DND-41 (cell line): ENCODE results near the gene BLTP3A.

ENCODE experiments used
- ATAC-seq: fragments of 200-7000 bp; cut with Tn5 transposase; 3 replicates; pipeline ENCODE4 v1.9.1; 2021; ENCODE audit warnings: low read depth; ENCODE audit not compliant: insufficient read depth
- DNase-seq: peaks from one replicate; pipeline ENCODE4 v3.0.0-alpha.2; 2020
- H2AFZ ChIP-seq: 2 replicates; pipeline ENCODE4 v1.6.0; 2012; ENCODE audit warnings: low read depth, low read length
- H3K27ac ChIP-seq: 2 replicates; pipeline ENCODE4 v1.5.1; 2012; ENCODE audit warnings: low read length, inconsistent platforms
- H3K27me3 ChIP-seq: fragments of 200-600 bp; sonication (generic); 2 replicates; pipeline ENCODE4 v1.6.0; 2012; ENCODE audit warnings: low read length, mild to moderate bottlenecking, inconsistent platforms; ENCODE audit not compliant: insufficient read depth, poor library complexity
- H3K36me3 ChIP-seq: 2 replicates; pipeline ENCODE4 v1.5.1; 2012; ENCODE audit warnings: low read length, inconsistent platforms; ENCODE audit not compliant: insufficient read depth
- H3K4me1 ChIP-seq: 2 replicates; pipeline ENCODE4 v1.5.1; 2012; ENCODE audit warnings: mild to moderate bottlenecking, low read length; ENCODE audit not compliant: insufficient read depth
- H3K4me2 ChIP-seq: 2 replicates; pipeline ENCODE4 v1.6.0; 2012; ENCODE audit warnings: mild to moderate bottlenecking, moderate library complexity, low read length, inconsistent platforms; ENCODE audit not compliant: insufficient read depth
- H3K4me3 ChIP-seq, 2 experiments: fragments of 200-600 bp in 1 of 2; shearing (Covaris generic) in 1 of 2; 2 replicates each; pipeline ENCODE4 v1.5.1; 2012 to 2016; ENCODE audit warnings: inconsistent platforms in 2 of 2, low read length in 2 of 2, mild to moderate bottlenecking in 2 of 2, low read depth in 1 of 2, moderate library complexity in 1 of 2
- H3K79me2 ChIP-seq: 2 replicates; pipeline ENCODE4 v1.6.0; 2012; ENCODE audit warnings: low read length, inconsistent platforms; ENCODE audit not compliant: insufficient read depth
- H3K9ac ChIP-seq: 2 replicates; pipeline ENCODE4 v1.6.0; 2012; ENCODE audit warnings: low read depth, mild to moderate bottlenecking, inconsistent platforms, low read length, moderate library complexity
- H3K9me3 ChIP-seq: 2 replicates; pipeline ENCODE4 v1.5.1; 2012; ENCODE audit warnings: low read length, moderate library complexity, mild to moderate bottlenecking, inconsistent platforms; ENCODE audit not compliant: insufficient read depth, severe bottlenecking
- H4K20me1 ChIP-seq: 2 replicates; pipeline ENCODE4 v1.6.0; 2012; ENCODE audit warnings: low read length; ENCODE audit not compliant: insufficient read depth
- EZH2 ChIP-seq: IDR thresholded peaks from 3 replicates; pipeline ENCODE4 v1.6.1; 2012; ENCODE audit warnings: borderline replicate concordance, low read depth, mild to moderate bottlenecking, moderate library complexity, low read length, inconsistent platforms; ENCODE audit not compliant: severe bottlenecking
- TF ChIP-seq, protein P1 (sequence below): IDR thresholded peaks from 2 replicates; pipeline ENCODE4 v1.5.1; 2012; ENCODE audit warnings: borderline replicate concordance, low read length, moderate library complexity, mild to moderate bottlenecking; ENCODE audit not compliant: poor library complexity, severe bottlenecking; ENCODE audit errors: extremely low read depth

Gene BLTP3A

GRCh38 chr6:34836451-34836850 is 44.6 kb downstream of the BLTP3A start:
- no peak overlapping the region for H3K4me3 ChIP-seq
- no peaks in the 10 kb centered on the region for H4K20me1 ChIP-seq
- no peak for ATAC-seq
- no peaks in the 10 kb centered on the region for H3K9me3 ChIP-seq
- H3K9ac ChIP-seq = no peak overlapping the region
- H3K4me1 ChIP-seq = no peaks in the 10 kb centered on the region
- H3K79me2 ChIP-seq = no peaks in the 10 kb centered on the region
- peaks cover 55% of the 10 kb centered on the region for H3K36me3 ChIP-seq
- no peak for TF ChIP-seq EZH2
- TF ChIP-seq, protein P1, sequence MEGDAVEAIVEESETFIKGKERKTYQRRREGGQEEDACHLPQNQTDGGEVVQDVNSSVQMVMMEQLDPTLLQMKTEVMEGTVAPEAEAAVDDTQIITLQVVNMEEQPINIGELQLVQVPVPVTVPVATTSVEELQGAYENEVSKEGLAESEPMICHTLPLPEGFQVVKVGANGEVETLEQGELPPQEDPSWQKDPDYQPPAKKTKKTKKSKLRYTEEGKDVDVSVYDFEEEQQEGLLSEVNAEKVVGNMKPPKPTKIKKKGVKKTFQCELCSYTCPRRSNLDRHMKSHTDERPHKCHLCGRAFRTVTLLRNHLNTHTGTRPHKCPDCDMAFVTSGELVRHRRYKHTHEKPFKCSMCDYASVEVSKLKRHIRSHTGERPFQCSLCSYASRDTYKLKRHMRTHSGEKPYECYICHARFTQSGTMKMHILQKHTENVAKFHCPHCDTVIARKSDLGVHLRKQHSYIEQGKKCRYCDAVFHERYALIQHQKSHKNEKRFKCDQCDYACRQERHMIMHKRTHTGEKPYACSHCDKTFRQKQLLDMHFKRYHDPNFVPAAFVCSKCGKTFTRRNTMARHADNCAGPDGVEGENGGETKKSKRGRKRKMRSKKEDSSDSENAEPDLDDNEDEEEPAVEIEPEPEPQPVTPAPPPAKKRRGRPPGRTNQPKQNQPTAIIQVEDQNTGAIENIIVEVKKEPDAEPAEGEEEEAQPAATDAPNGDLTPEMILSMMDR = no peak
- no peak overlapping the region for H3K4me2 ChIP-seq
- H3K27ac ChIP-seq = no peak overlapping the region
- no peak for DNase-seq
- no peak overlapping the region for H2AFZ ChIP-seq
- no peaks in the 10 kb centered on the region for H3K27me3 ChIP-seq

DNA sequence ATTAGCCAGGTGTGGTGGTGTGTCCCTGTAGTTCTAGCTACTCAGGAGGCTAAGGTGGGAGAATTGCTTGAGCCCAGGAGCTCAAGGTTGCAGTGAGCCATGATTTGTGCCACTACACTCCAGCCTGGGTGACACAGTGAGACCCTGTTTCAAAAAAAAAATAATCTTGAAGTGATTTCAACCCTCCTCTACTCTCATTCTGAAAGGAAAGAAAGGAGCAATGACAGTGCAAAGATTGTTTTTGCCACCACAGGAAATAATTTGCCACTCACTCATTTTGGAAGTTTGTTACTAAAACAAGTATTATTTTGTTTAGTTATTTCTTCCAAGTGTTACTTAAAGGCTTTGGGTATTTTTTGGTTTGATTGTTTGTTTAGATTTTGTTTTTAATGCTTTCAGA is 45.6 kb downstream of the BLTP3A start:
- peaks cover 59% of the 10 kb centered on the region for H3K36me3 ChIP-seq
- H3K27ac ChIP-seq = no peak overlapping the region
- no peaks in the 10 kb centered on the region for H3K4me1 ChIP-seq
- H3K4me3 ChIP-seq = no peak overlapping the region
- H3K9me3 ChIP-seq = no peaks in the 10 kb centered on the region
- no peaks in the 10 kb centered on the region for H3K79me2 ChIP-seq
- H3K9ac ChIP-seq = no peak overlapping the region
- no peak for DNase-seq
- H3K27me3 ChIP-seq = no peaks in the 10 kb centered on the region
- TF ChIP-seq EZH2 = no peak
- TF ChIP-seq, protein P1 = no peak
- H4K20me1 ChIP-seq = no peaks in the 10 kb centered on the region
- H3K4me2 ChIP-seq = no peak overlapping the region
- H2AFZ ChIP-seq = no peak overlapping the region
- no peak for ATAC-seq

DNA sequence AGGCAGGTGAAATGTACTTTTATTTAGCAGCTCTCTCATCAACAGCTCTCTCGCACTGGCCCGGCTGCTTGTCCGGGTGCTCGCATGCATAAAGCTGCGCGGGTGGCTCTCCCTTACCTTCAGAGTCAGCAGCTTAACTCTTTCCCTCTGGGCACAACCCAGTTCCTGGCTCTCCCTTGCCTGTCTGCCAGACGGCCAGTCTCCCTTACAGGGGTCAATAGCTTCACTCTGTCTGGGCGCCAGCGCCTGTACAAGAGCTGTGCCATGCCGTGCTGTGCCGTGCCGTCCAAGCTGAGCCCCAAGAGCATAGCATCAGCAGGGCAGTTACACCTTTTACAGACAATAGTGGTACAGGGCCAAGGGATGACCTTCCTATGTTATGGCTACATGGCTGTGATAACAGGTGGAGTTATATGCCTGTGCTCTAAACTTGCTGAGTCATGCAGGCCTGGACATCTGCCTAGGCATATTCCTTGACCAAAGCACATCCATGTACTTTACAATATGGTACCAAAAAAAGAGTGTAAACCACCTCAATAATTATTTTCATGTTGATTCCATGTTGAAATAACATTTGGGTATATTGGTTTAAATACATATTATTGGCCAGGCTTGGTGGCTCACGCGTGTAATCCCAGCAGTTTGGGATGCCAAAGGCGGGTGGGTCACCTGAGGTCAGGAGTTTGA is 47.9 kb downstream of the BLTP3A start:
- no peak overlapping the region for H3K4me3 ChIP-seq
- H3K36me3 ChIP-seq = peaks cover 49% of the 10 kb centered on the region
- no peaks in the 10 kb centered on the region for H3K79me2 ChIP-seq
- no peaks in the 10 kb centered on the region for H3K4me1 ChIP-seq
- no peak overlapping the region for H3K27ac ChIP-seq
- no peak overlapping the region for H3K9ac ChIP-seq
- no peak for ATAC-seq
- H3K4me2 ChIP-seq = no peak overlapping the region
- no peak overlapping the region for H2AFZ ChIP-seq
- TF ChIP-seq EZH2 = no peak
- TF ChIP-seq, protein P1 = no peak
- DNase-seq = no peak
- no peaks in the 10 kb centered on the region for H4K20me1 ChIP-seq
- no peaks in the 10 kb centered on the region for H3K9me3 ChIP-seq
- H3K27me3 ChIP-seq = no peaks in the 10 kb centered on the region
